K562 (cell line): ENCODE results near the gene FGF1. TPM values are rescaled to one million over a fixed set of nuclear protein-coding genes. Genes with fewer than 3 reads are reported as not detected.

Experiments
- ATAC-seq: fragments of 200-7000 bp; cut with Tn5 transposase; 3 replicates; pipeline ENCODE4 v1.9.1; 2020; ENCODE audit warnings: moderate library complexity
- BruUV-seq: library from RNA; stranded (reverse); fragments of 400-500 nt; replicated peaks from 2 replicates; lab custom pipeline; 2021; lab: Mats Ljungman, UMichigan
- CTCF ChIA-PET: fragments of 300-600 bp; formaldehyde crosslinking; extraction: SDS; loops from one replicate; lab custom pipeline; 2021; ENCODE audit warnings: low intra/inter-chr PET ratio; lab: Yijun Ruan, JAX
- POLR2A ChIA-PET: fragments of 300-600, 350-650 bp; sonication (Branson Sonifier 250); formaldehyde crosslinking; extraction: SDS; loops from one replicate; lab custom pipeline; 2021; ENCODE audit warnings: antibody characterized with exemption, inconsistent platforms; lab: Yijun Ruan, JAX
- DNase-seq, 4 experiments: peaks; one replicate each; pipeline versions ENCODE4 v3.0.0 to v3.0.0-alpha.2; 2011 to 2018; ENCODE audit warnings: low spot score in 3 of 4, mixed read lengths in 3 of 4; ENCODE audit errors: extremely low read depth in 1 of 4
- FAIRE-seq: peaks from 2 replicates; lab custom pipeline; 2011; peaks lifted over from hg19 to GRCh38; lab: Jason Lieb, UNC
- H2AFZ ChIP-seq: 2 replicates; pipeline ENCODE4 v1.6.0; 2011; ENCODE audit warnings: low read depth, low read length, control low read depth, inconsistent platforms
- H3K27ac ChIP-seq: fragments of 200-600 bp; 3 replicates; pipeline ENCODE4 v1.8.0; 2011; ENCODE audit warnings: low read depth, mild to moderate bottlenecking, control low read depth, inconsistent platforms, low read length, moderate library complexity, mixed read lengths; ENCODE audit errors: extremely low read depth
- H3K27me3 ChIP-seq, 2 experiments: fragments of 300-600 bp in 1 of 2; 2 replicates in 1 of 2; 3 replicates in 1 of 2; pipeline versions ENCODE4 v1.6.0 to v1.8.0; 2011; ENCODE audit warnings: inconsistent platforms in 2 of 2, low read length in 2 of 2, mild to moderate bottlenecking in 1 of 2, mixed read lengths in 1 of 2, moderate library complexity in 1 of 2; ENCODE audit not compliant: control insufficient read depth in 2 of 2, insufficient read depth in 2 of 2
- H3K36me3 ChIP-seq: fragments of 300-600 bp; 3 replicates; pipeline ENCODE4 v1.8.0; 2011; ENCODE audit warnings: mild to moderate bottlenecking, low read length, inconsistent platforms; ENCODE audit not compliant: control insufficient read depth, insufficient read depth
- H3K4me1 ChIP-seq, 2 experiments: fragments of 200-600 bp in 1 of 2; replicated peaks in 1 of 2; 2 replicates in 1 of 2; 3 replicates in 1 of 2; pipeline versions ENCODE4 v1.5.1 to v1.8.0; 2011; ENCODE audit warnings: inconsistent platforms in 2 of 2, low read length in 2 of 2, mild to moderate bottlenecking in 1 of 2, mixed read lengths in 1 of 2, moderate library complexity in 1 of 2; ENCODE audit not compliant: control insufficient read depth in 2 of 2, insufficient read depth in 2 of 2
- H3K4me2 ChIP-seq: 2 replicates; pipeline ENCODE4 v1.6.1; 2011; ENCODE audit warnings: low read length, control low read depth, inconsistent platforms, mixed read lengths; ENCODE audit not compliant: insufficient read depth
- H3K4me3 ChIP-seq: fragments of 200-600 bp; sonication (generic), shearing (Covaris generic); 2 replicates; pipeline ENCODE4 v1.5.1; 2016; ENCODE audit warnings: control low read depth, inconsistent platforms
- H3K79me2 ChIP-seq: fragments of 200-600 bp; 3 replicates; pipeline ENCODE4 v1.8.0; 2011; ENCODE audit warnings: low read length, inconsistent platforms; ENCODE audit not compliant: control insufficient read depth, insufficient read depth
- H3K9ac ChIP-seq, 2 experiments: 2 replicates each; pipeline versions ENCODE4 v1.6.0 to v1.6.1; 2011; ENCODE audit warnings: low read depth in 2 of 2, low read length in 2 of 2, control low read depth in 1 of 2, inconsistent platforms in 1 of 2, mild to moderate bottlenecking in 1 of 2, mixed read lengths in 1 of 2; ENCODE audit not compliant: insufficient read depth in 1 of 2
- H3K9me1 ChIP-seq: one replicate; pipeline ENCODE4 v1.6.0; 2011; ENCODE audit warnings: inconsistent platforms, mild to moderate bottlenecking, low read length, moderate library complexity; ENCODE audit not compliant: control insufficient read depth, insufficient read depth
- H3K9me3 ChIP-seq: replicated peaks from 2 replicates; pipeline ENCODE4 v1.5.1; 2011; ENCODE audit warnings: low read depth, low read length, inconsistent platforms; ENCODE audit not compliant: control insufficient read depth, insufficient read depth
- H4K20me1 ChIP-seq: replicated peaks from 2 replicates; pipeline ENCODE4 v1.6.1; 2011; ENCODE audit warnings: low read length, inconsistent platforms, mixed read lengths; ENCODE audit not compliant: control insufficient read depth, insufficient read depth
- CC2D1A ChIP-seq: fragments of 450-650 bp; IDR thresholded peaks from 2 replicates; pipeline ENCODE4 v1.6.1; 2017; ENCODE audit warnings: mild to moderate bottlenecking
- FOXK1 ChIP-seq: sonication (generic); formaldehyde crosslinking; IDR thresholded peaks from 2 replicates; pipeline ENCODE4 v1.8.0; 2022; ENCODE audit warnings: missing genetic modification reagents, mild to moderate bottlenecking, borderline replicate concordance
- MTA2 ChIP-seq: fragments of 450-650 bp; IDR thresholded peaks from 2 replicates; pipeline ENCODE4 v1.6.1; 2016; ENCODE audit warnings: low read depth
- ZNF174 ChIP-seq: fragments of 250-450 bp; sonication (Bioruptor Pico); IDR thresholded peaks from 2 replicates; pipeline ENCODE4 v1.4.0; 2020; ENCODE audit warnings: mild to moderate bottlenecking
- WGBS: fragments of 100-300 bp; shearing (Covaris generic); methylation state at CpG from one replicate; pipeline ENCODE4 v1.1.6; 2016; ENCODE audit warnings: low coverage, mixed read lengths; ENCODE audit not compliant: insufficient coverage; ENCODE audit errors: missing lambda C conversion rate; 5-methylcytosine and 5-hydroxymethylcytosine counted together
- in situ Hi-C: fragments of 300-500 bp; cut with MboI; formaldehyde crosslinking; loops from 4 replicates; pipeline ENCODE4 v1.15.0; 2018; ENCODE audit warnings: inconsistent platforms, mixed read lengths
- intact Hi-C: fragments of 100-400 bp; cut with micrococcal nuclease; formaldehyde crosslinking; loops from 2 replicates; pipeline ENCODE4 v1.14.2; 2022
- polyA plus RNA-seq, 8 experiments: library from polyadenylated mRNA; depleted of rRNA in 4 of 8; stranded (reverse) in 5 of 8; unstranded in 3 of 8; fragments of >200 nt; fragmentation: Nextera tagmentation in 2 of 8; fragmentation: Illumina TruSeq in 1 of 8; extraction: Ambion mirVana in 2 of 8; extraction: Trizol in 1 of 8; gene quantifications; 2 replicates each; pipeline versions ENCODE4 v1.2.1 to v1.2.3, GENCODE V29; 2011 to 2014; ENCODE audit warnings: inconsistent platforms in 1 of 8, missing spikeins in 1 of 8
- total RNA-seq, 7 experiments: library from RNA; depleted of rRNA in 6 of 7; stranded (reverse); fragments of >200 nt in 6 of 7; fragmentation: Illumina TruSeq in 2 of 7; extraction: Trizol in 2 of 7; gene quantifications; 2 replicates each; pipeline versions ENCODE4 v1.2.1 to v1.2.3, GENCODE V29; 2011 to 2021; ENCODE audit warnings: low replicate concordance in 1 of 7
- TF ChIP-seq, protein P1 (sequence below): sonication (generic); formaldehyde crosslinking; IDR thresholded peaks from 2 replicates; pipeline ENCODE4 v1.9.0; 2022; ENCODE audit warnings: mild to moderate bottlenecking, missing genetic modification reagents
- TF ChIP-seq, protein P2 (sequence below): sonication (generic); formaldehyde crosslinking; IDR thresholded peaks from 2 replicates; pipeline ENCODE4 v1.8.0; 2022; ENCODE audit warnings: mild to moderate bottlenecking, low read depth, missing genetic modification reagents
- TF ChIP-seq, protein P3 (sequence below): fragments of 250-450 bp; sonication (Bioruptor Pico); IDR thresholded peaks from 2 replicates; pipeline ENCODE4 v1.9.0; 2021; ENCODE audit warnings: mild to moderate bottlenecking
- TF ChIP-seq, protein P4 (sequence below): fragments of 250-450 bp; sonication (Bioruptor Pico); IDR thresholded peaks from 2 replicates; pipeline ENCODE4 v1.4.0; 2020; ENCODE audit warnings: mild to moderate bottlenecking
- TF ChIP-seq, protein P5 (sequence below): fragments of 450-650 bp; IDR thresholded peaks from 2 replicates; pipeline ENCODE4 v1.6.1; 2018; ENCODE audit not compliant: partially characterized antibody
- TF ChIP-seq, protein P6 (sequence below): fragments of 450-650 bp; IDR thresholded peaks from 2 replicates; pipeline ENCODE4 v1.6.1; 2017; ENCODE audit warnings: antibody characterized with exemption

FGF1 gene
- total and polyA plus RNA-seq, 9 of the 15 experiments (the other 6 are each of a cell fraction or from before 2014, with no cell fraction given) = not detected

DNA sequence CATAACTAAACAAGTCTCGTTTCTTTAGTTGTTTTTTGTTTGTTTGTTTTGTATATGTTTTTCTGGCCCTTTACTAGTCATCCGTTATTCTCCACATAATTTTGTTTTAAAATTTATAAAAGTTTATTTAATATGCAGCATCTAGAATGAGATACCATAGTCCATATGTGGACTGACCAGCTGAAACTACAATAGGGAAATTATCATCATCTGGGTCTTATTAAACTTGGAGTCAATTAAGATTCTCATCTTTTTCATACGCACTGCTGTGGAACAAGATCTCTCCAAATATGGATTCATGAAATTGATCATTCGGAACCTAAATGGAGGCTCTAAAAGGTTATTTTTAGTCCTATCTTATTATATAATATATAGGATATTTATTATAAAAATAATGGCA is 99.3 kb downstream of the FGF1 start:
- no peaks in the 10 kb centered on the region for H3K9me3 ChIP-seq
- H3K9ac ChIP-seq = no peak overlapping the region
- no peak overlapping the region for H3K4me2 ChIP-seq
- FAIRE-seq (no peak), ATAC-seq (no peak), DNase-seq (no peak)
- H3K36me3 ChIP-seq = no peaks in the 10 kb centered on the region
- no peak overlapping the region for H3K4me3 ChIP-seq
- no TSS peak for BruUV-seq
- no peak for TF ChIP-seq MTA2
- TF ChIP-seq FOXK1 (CRISPR knock-in tag) = no peak
- TF ChIP-seq, protein P1, sequence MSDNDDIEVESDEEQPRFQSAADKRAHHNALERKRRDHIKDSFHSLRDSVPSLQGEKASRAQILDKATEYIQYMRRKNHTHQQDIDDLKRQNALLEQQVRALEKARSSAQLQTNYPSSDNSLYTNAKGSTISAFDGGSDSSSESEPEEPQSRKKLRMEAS (CRISPR knock-in tag) = no peak
- TF ChIP-seq, protein P2, sequence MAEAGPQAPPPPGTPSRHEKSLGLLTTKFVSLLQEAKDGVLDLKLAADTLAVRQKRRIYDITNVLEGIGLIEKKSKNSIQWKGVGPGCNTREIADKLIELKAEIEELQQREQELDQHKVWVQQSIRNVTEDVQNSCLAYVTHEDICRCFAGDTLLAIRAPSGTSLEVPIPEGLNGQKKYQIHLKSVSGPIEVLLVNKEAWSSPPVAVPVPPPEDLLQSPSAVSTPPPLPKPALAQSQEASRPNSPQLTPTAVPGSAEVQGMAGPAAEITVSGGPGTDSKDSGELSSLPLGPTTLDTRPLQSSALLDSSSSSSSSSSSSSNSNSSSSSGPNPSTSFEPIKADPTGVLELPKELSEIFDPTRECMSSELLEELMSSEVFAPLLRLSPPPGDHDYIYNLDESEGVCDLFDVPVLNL (CRISPR knock-in tag) = no peak
- TF ChIP-seq, protein P3, sequence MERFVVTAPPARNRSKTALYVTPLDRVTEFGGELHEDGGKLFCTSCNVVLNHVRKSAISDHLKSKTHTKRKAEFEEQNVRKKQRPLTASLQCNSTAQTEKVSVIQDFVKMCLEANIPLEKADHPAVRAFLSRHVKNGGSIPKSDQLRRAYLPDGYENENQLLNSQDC = no peak
- TF ChIP-seq, protein P4, sequence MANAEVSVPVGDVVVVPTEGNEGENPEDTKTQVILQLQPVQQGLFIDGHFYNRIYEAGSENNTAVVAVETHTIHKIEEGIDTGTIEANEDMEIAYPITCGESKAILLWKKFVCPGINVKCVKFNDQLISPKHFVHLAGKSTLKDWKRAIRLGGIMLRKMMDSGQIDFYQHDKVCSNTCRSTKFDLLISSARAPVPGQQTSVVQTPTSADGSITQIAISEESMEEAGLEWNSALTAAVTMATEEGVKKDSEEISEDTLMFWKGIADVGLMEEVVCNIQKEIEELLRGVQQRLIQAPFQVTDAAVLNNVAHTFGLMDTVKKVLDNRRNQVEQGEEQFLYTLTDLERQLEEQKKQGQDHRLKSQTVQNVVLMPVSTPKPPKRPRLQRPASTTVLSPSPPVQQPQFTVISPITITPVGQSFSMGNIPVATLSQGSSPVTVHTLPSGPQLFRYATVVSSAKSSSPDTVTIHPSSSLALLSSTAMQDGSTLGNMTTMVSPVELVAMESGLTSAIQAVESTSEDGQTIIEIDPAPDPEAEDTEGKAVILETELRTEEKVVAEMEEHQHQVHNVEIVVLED (CRISPR knock-in tag) = no peak
- TF ChIP-seq, protein P5, sequence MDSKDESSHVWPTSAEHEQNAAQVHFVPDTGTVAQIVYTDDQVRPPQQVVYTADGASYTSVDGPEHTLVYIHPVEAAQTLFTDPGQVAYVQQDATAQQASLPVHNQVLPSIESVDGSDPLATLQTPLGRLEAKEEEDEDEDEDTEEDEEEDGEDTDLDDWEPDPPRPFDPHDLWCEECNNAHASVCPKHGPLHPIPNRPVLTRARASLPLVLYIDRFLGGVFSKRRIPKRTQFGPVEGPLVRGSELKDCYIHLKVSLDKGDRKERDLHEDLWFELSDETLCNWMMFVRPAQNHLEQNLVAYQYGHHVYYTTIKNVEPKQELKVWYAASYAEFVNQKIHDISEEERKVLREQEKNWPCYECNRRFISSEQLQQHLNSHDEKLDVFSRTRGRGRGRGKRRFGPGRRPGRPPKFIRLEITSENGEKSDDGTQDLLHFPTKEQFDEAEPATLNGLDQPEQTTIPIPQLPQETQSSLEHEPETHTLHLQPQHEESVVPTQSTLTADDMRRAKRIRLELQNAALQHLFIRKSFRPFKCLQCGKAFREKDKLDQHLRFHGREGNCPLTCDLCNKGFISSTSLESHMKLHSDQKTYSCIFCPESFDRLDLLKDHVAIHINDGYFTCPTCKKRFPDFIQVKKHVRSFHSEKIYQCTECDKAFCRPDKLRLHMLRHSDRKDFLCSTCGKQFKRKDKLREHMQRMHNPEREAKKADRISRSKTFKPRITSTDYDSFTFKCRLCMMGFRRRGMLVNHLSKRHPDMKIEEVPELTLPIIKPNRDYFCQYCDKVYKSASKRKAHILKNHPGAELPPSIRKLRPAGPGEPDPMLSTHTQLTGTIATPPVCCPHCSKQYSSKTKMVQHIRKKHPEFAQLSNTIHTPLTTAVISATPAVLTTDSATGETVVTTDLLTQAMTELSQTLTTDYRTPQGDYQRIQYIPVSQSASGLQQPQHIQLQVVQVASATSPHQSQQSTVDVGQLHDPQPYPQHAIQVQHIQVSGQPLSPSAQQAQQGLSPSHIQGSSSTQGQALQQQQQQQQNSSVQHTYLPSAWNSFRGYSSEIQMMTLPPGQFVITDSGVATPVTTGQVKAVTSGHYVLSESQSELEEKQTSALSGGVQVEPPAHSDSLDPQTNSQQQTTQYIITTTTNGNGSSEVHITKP = no peak
- TF ChIP-seq, protein P6, sequence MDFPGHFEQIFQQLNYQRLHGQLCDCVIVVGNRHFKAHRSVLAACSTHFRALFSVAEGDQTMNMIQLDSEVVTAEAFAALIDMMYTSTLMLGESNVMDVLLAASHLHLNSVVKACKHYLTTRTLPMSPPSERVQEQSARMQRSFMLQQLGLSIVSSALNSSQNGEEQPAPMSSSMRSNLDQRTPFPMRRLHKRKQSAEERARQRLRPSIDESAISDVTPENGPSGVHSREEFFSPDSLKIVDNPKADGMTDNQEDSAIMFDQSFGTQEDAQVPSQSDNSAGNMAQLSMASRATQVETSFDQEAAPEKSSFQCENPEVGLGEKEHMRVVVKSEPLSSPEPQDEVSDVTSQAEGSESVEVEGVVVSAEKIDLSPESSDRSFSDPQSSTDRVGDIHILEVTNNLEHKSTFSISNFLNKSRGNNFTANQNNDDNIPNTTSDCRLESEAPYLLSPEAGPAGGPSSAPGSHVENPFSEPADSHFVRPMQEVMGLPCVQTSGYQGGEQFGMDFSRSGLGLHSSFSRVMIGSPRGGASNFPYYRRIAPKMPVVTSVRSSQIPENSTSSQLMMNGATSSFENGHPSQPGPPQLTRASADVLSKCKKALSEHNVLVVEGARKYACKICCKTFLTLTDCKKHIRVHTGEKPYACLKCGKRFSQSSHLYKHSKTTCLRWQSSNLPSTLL = no peak
- no peak for TF ChIP-seq CC2D1A
- no peak for TF ChIP-seq ZNF174 (CRISPR knock-in tag)
- peaks cover 0 to 10% of the 10 kb centered on the region in 2 experiments; a peak in 1 of 5 replicates for H3K27me3 ChIP-seq
- H3K9me1 ChIP-seq = no peaks in the 10 kb centered on the region
- H2AFZ ChIP-seq = no peak overlapping the region
- H3K27ac ChIP-seq = no peak overlapping the region
- WGBS = 7% methylated on average over 4 of the region's 4 CpGs
- POLR2A ChIA-PET = interaction anchor here (0.6 to 1.0 kb wide), 2 partner anchors 12 to 306 kb away, joined by 3 read pairs; no protein-coding TSS in a partner anchor
- CTCF ChIA-PET = interaction anchor here (0.7 kb wide), 1 partner anchor 113 kb away, joined by 4 read pairs; no protein-coding TSS in a partner anchor
- no peaks in the 10 kb centered on the region for H3K4me1 ChIP-seq
- H3K79me2 ChIP-seq = no peaks in the 10 kb centered on the region
- in situ Hi-C loops = loop anchor here (10.0 kb wide), 1 partner anchor 108 kb away; no protein-coding TSS in a partner anchor
- intact Hi-C loops = loop anchor here (10.0 kb wide), 1 partner anchor 298 kb away; no protein-coding TSS in a partner anchor
- no peaks in the 10 kb centered on the region for H4K20me1 ChIP-seq
